Measurements from ENCODE around the gene RAD51B. TPM values are rescaled to one million over a fixed set of nuclear protein-coding genes. Genes with fewer than 3 reads are reported as not detected.
A peak's percentile ranks its signal among the peaks of the same experiment; 100 is the strongest.

The RAD51B gene
- total RNA-seq, 1 experiment from 2014 or later: 16.7 TPM

DNA sequence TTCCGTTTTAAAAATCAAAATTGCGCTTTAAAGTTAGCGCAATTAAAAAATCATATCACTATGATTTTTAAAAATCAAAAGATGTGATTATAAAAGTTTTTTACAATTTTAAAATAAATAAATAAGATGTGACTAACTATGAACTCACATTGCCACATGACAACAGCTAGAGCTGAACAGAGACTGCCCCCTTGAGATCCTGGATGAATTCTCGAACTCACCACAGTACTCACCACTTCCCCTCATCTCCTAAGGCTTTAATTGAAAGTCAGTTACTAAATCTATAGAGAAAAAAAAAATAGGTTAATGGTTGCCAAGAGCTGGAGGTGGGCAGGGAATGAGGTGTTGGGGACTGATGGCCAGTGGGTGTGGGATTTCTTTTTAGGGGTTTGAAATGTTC, 589.1 kb downstream of the RAD51B start:
- Histone ChIP-seq H3K18ac (ENCODE audit: insufficient read length, low read depth, low read length) (no peak overlapping the region), H3K4ac (ENCODE audit: low read depth, low read length) (no peak overlapping the region), H3K27me3 (ENCODE audit: insufficient read depth, low read length) (no peaks in the 10 kb centered on the region), H3K56ac (ENCODE audit: insufficient read length, low read depth, low read length) (no peak overlapping the region), H3K14ac (ENCODE audit: insufficient read depth, low read length) (no peak overlapping the region), H4K91ac (ENCODE audit: insufficient read length, low read depth, low read length) (no peak overlapping the region), H2BK12ac (ENCODE audit: insufficient read length, low read depth, low read length) (no peak overlapping the region), H2BK5ac (ENCODE audit: insufficient read length, low read length) (no peak overlapping the region), H3K9ac (ENCODE audit: extremely low read depth, insufficient read length, low read length) (no peak overlapping the region), H2BK120ac (ENCODE audit: low read depth, low read length, poor library complexity, severe bottlenecking) (no peak overlapping the region), H4K5ac (ENCODE audit: insufficient read length, low read depth, low read length) (no peak overlapping the region), H3K23me2 (ENCODE audit: insufficient read length, low read depth, low read length, poor library complexity, severe bottlenecking) (no peaks in the 10 kb centered on the region), H3K27ac (ENCODE audit: insufficient read length, low read depth, low read length) (no peak overlapping the region), H4K20me1 (ENCODE audit: control insufficient read depth, insufficient read depth, insufficient read length) (no peaks in the 10 kb centered on the region), H3K79me2 (ENCODE audit: insufficient read depth, low read length) (no peaks in the 10 kb centered on the region), H2AFZ (ENCODE audit: low read length) (no peak overlapping the region), H2AK5ac (ENCODE audit: insufficient read length, low read length) (no peak overlapping the region), H3K9me3 (ENCODE audit: control insufficient read depth, low read depth, low read length) (no peaks in the 10 kb centered on the region), H3K23ac (ENCODE audit: insufficient read length, low read depth, low read length) (no peak overlapping the region), H4K8ac (replicated peaks; ENCODE audit: insufficient read length, low read depth, low read length) (no peak overlapping the region), H3T11ph (ENCODE audit: low read length) (no peak overlapping the region), H2BK15ac (ENCODE audit: low read depth, low read length) (no peak overlapping the region), H3K79me1 (ENCODE audit: insufficient read depth, low read depth, low read length, poor library complexity, severe bottlenecking) (no peaks in the 10 kb centered on the region), H2BK20ac (ENCODE audit: low read depth, low read length, poor library complexity, severe bottlenecking) (no peak overlapping the region), H3K4me2 (ENCODE audit: insufficient read depth, insufficient read length, low read length) (no peak overlapping the region), H3K4me1 (ENCODE audit: insufficient read depth, low read length) (no peaks in the 10 kb centered on the region)
- no peak overlapping the region for H3K27ac Mint-ChIP-seq
- TF ChIP-seq, protein P1, sequence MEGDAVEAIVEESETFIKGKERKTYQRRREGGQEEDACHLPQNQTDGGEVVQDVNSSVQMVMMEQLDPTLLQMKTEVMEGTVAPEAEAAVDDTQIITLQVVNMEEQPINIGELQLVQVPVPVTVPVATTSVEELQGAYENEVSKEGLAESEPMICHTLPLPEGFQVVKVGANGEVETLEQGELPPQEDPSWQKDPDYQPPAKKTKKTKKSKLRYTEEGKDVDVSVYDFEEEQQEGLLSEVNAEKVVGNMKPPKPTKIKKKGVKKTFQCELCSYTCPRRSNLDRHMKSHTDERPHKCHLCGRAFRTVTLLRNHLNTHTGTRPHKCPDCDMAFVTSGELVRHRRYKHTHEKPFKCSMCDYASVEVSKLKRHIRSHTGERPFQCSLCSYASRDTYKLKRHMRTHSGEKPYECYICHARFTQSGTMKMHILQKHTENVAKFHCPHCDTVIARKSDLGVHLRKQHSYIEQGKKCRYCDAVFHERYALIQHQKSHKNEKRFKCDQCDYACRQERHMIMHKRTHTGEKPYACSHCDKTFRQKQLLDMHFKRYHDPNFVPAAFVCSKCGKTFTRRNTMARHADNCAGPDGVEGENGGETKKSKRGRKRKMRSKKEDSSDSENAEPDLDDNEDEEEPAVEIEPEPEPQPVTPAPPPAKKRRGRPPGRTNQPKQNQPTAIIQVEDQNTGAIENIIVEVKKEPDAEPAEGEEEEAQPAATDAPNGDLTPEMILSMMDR (conservative IDR thresholded peaks at IDR 0.05): peak; percentile 44; the same call in 2 of the 3 replicates
- no peak for DNase-seq
- peaks cover 8 to 12% of the 10 kb centered on the region in 2 experiments for H3K4me1 Mint-ChIP-seq
- H3K9me3 Mint-ChIP-seq: no peaks in the 10 kb centered on the region
- H3K27me3 Mint-ChIP-seq (ENCODE audit: low read depth): no peaks in the 10 kb centered on the region
- WGBS (ENCODE audit: extremely low coverage, insufficient read length, low lambda C conversion rate): no CpG with 5 or more reads among the region's 4 CpGs
- H3K36me3 Mint-ChIP-seq (ENCODE audit: insufficient read depth in 1 of 3, low read depth in 3 of 3): no peaks in the 10 kb centered on the region
- H3K4me3 Mint-ChIP-seq: no peak overlapping the region
